GM18907 (cell line): ENCODE results near the gene ARHGAP15.

Source experiments
- ATAC-seq: cut with Tn5 transposase; IDR thresholded peaks from one replicate; pipeline ENCODE4 v1.9.1; 2021; ENCODE audit warnings: mild to moderate bottlenecking, moderate library complexity; ENCODE audit not compliant: unreplicated experiment

The ARHGAP15 gene

DNA sequence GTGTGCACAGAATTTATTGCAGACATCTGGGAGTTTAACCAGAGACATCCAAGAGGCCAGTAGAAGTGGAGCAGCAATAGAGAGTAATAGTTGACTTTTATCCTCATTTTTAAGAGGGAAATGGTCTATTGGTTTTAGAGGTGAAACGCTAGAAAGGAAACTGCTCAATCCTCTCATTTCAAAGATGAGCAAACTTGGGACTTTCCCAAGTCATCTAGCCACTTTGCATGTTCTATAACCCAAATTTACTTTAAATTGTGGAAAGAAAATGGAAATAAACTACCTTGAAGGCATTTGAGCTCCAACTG lies 601.7 kb downstream of the ARHGAP15 start:
- peak; percentile 63 for ATAC-seq

DNA sequence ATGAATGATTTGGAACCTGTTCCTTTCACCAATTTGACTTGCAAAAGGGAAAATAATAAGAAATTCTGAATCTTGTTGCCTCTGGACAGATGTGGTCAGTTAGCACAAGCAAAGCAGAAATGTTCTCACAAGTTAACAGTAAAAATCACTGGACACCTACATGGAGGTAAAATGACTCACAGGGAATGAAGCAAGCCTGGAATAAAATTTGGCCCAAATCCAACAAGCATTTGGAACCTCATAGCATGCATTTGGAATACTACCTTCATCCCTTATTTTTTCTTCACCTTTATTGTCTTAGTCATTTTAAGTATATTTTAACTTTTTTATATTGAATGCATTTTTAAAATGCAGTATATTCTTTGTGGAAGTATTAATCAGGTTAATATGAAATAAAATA lies 602.9 kb downstream of the ARHGAP15 start:
- no peak for ATAC-seq

DNA sequence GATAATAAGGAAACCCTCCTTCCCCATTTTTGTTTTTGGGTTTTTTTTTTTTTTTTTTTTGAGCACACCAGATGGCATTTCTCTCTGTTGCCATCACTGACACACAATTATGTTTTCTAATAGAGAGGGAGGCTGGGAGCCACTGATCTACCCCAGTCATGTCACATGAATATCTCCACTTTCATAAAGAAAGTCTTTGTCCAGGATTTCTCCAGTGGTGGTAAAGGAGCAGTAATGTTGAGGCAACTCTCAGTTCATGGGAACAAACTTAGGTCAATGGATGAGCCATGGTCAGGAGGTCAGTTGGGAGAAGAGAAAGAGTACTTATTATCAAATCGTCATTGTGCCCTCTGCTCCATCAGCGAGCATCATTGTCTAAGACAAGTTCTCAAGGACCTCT lies 603.7 kb downstream of the ARHGAP15 start:
- no peak for ATAC-seq

DNA sequence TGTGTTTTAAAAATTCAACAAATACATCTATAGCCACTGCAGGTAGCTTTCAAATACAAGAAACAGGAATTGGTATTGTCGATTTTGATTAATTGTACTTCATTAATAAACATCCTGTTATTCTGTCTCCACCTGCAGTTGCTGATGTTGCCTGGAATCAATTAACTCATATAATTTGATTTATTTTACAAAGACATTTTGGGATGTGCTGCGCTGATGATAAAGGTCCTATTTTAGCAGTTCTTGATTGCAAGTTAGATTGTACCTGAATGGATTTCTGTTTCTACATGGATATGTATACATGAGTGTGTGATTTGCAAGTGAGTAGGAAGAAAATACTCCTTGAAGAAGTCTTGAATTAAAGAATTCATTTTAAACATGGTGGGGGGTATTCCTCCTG lies 605.3 kb downstream of the ARHGAP15 start:
- ATAC-seq = no peak

DNA sequence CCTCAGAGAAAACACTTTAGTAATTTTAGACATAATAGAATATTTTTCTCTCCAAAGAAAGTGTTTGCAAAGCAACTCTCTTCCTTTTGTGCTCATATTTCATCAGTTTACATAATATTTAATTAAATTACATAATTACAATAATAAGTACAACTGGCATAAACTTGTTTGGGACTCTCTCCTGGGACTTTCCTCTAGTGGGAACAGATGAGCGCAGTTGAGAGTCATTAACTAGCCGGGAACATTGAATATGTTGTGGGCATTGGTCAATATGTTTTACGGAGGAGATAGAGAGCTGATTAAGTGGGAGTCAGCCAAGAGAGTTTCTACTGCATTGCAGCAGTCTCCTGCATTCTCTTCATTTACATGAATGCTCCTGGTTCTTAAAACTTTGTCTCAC lies 607.7 kb downstream of the ARHGAP15 start:
- ATAC-seq = no peak

DNA sequence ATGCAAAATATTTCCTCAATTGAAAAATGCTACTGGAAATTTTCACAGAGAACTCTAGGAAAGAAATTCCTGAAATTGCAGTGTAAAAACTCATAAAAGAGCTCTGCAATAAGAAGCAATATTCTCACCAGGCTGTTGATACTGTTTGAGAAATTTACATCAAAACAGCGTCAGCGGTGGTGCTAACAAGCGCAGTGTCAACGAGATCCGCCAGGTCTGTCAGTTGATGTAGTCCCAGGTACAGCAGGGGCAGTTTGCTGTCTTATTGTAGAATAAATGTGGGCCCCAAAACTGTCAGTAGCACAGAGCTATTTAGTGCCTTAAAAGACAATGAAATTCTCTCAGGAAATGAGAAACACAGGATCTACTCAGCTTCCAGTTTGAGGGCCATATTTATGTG lies 611.2 kb downstream of the ARHGAP15 start:
- ATAC-seq = no peak

DNA sequence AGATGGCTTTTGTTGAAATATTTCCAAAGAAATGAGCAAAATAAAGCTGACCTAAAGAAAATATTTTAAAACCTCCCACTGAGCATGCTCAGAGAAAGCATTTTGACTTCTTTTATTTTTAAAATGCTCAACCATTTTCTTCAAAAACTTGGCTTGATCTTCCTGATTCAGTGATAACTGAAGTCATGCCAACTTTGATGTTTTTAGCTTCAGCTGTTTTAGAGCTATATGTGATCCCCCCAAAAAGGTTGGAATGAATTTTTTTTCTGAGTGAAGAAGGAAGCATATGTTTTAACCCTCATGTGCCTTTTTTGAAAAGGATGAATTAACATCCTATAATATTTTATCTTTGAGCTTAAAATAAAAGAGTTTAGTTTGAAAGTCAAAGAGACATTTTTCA lies 612.0 kb downstream of the ARHGAP15 start:
- ATAC-seq = no peak

DNA sequence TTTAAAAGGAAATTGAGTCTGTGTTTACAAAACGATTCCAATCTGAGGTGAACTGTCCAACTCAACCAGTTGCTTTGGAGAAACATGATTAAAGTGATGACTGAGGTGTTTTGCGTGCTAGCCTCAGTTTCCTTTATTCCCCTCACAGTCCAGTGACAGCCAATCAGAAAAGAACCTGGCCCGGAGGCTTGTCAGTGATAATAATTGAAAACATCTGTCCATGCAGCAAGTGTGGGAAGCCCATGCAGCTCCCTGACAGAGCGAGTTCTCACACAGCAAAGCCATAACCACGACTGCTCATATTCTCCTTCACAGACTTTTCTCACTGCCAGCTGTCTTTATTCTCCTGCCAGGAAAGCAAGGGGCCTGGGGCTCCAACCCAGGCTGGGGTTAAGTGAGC lies 613.4 kb downstream of the ARHGAP15 start:
- ATAC-seq = no peak

DNA sequence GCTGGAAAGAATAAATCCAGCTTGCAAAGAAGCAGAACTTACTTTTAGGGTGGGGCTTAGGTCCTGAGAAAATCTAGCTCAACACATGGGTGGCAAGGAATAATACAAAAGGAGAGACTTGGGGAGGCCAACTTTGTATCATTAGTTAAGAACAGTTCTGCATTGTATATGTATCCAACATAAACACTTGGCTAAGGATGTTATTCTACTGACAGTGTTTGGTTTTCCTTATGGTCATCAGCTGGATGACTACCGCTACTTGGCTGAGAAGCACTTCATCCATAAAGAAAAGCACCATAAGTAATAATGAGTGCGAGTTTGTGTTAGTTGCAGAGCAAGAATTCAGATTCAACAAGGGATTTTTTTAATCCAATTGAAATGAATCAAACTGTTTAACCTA lies 614.9 kb downstream of the ARHGAP15 start:
- no peak for ATAC-seq

DNA sequence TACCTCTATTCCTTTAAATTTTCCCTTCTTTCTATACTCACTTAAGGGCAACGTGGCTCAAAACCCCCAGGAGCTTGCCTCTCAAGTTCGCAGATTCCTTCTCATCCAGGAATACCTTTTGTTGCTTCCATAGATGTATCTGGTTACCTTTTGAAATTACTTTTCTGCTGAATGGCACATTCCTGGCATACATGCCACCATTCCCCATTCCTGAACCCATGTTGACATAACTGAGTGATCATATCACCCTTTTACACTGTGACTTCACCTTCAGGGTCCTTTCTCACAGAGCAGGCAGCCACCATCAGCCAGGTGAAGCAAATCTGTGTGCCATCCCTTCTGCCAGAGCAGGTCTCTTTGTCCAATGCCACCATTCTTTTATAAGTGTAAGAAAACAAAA lies 615.8 kb downstream of the ARHGAP15 start:
- no peak for ATAC-seq

DNA sequence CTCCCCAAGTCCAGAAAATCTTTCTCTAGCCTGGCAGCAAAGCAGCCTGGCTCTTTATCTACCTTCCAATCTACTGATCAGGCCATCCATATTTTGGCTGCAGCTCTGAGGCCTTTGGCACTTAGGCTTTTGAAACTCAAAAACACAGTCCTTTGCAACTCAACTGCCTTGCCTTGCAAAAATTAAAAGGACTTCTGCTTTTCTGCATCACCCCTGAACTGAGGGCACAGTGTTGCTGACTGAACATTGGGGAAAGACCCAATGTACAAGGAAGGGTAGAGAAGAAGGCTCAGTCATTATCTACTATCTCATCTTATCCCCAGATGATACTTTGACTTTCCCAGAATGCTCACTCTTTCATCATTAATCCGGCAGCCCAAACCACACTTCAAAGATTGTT lies 625.5 kb downstream of the ARHGAP15 start:
- ATAC-seq = no peak

DNA sequence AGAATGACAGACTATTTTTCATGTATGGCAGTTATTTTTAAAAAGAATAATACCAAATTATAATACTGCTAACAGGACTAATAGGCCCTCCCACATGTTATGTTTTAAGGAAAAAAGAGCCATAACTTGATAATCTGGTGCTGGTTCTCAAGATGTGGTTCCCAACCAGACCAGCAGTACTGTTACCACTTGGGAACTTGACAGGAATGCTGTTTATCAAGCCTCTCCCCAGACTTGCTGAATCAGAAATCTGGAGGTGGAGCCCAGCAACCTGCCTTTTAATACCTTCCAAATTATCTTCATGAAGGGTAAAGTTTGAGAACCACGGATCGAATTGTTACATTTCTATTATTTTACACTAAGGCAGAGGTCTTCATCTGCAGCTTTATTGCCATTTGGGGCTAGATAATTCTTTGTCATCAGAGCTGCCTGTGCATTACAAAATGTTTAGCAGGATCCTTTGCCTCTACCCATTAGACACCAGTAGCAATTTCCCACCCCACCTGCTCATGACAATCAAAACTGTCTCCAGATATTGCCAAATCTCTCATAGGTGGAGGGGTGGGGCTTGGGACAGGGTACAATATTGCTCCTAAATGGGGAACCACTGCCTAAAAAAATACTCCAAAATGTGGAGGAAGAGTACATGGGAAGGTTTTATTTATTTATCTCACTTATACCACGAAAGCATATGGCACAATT lies 629.6 kb downstream of the ARHGAP15 start:
- ATAC-seq = no peak

DNA sequence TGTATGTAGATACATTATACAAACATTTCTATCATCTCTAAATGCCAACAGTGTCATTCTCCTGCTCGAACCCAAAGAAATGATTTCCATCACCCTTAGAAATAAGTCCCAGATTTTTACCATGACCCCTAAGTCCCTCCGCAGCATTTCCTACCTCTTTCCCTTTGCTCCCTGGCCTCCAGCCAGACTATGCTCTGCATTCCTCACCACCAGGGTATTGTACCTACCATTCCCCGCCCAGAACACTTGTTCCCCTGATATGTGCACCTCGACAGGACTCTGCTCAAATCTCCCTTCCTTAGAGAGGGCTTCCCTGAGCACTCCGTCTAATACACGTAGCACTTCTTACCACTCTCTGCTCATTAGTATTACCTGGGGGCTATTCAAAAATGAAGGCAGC lies 630.2 kb downstream of the ARHGAP15 start:
- no peak for ATAC-seq

DNA sequence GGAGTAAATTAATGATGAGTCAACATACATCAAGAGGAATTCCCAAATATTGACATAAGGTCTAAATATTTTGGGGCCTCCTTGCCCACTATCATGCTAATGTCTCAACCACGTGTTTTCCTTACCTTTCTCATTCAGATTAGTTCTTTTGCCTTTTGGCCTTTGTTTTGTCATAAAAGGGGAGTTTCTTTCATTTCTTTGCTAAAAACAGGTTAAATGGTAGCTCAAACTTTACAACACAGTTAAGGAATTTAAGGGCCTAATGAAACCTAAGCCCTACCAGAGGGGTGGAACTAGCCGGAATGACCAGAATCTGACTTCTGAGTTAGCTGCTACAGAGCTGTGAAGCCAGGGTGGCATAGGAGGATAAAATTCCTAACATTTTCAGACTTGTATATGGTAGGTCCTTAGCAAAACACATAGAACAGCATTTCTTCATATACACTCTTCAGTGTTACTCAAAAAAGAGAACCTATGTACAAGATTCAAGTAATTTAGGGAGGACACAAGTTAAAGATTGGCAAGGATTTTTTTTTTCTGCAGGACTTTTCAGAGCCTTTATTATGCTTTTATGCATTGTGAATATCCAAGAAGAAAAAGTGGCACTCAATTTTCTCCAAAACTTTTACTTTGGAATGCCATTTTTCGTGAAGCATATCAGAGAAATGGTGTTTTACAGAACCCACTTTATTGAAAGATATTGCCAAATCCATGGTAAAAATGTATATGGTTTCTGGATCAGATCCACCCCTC lies 633.1 kb downstream of the ARHGAP15 start:
- ATAC-seq = no peak

DNA sequence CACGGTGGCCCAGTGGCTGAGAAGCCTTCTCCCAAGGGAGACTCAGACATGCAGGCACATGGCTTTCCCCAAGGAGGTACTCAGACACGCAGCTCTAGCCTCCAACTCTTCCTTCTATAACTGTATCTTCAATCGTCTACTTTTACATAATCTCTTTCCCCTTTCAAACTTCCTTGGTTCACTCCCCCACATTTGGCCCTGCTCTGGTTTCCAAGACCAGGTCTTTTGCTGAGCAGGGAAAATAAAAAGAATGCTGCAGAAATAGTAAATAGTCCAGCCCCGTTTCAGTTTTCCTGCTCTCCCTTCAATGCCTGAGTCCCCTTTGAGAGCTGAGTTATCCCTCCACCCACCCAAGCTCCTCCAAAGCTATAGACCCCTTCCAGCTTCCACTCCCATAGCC lies 635.0 kb downstream of the ARHGAP15 start:
- ATAC-seq = no peak

DNA sequence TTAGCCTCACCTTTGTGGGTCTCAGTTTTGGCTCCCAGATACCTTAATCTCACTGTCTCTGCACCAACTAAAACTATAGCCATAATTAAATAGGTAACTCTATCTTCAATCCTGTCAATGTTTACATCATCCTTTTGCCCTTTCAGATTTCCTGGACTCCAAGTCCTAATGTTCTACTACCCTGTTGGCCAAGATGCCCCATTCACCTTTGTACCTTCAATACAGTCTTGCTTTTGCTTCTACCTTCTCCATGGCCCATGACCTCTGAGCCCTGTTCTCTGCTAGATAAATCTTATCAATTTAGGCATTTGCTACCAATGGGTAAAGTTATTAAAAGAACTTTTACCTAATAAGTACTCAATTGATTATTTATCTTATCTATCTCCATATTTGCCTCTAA lies 635.5 kb downstream of the ARHGAP15 start:
- no peak for ATAC-seq

DNA sequence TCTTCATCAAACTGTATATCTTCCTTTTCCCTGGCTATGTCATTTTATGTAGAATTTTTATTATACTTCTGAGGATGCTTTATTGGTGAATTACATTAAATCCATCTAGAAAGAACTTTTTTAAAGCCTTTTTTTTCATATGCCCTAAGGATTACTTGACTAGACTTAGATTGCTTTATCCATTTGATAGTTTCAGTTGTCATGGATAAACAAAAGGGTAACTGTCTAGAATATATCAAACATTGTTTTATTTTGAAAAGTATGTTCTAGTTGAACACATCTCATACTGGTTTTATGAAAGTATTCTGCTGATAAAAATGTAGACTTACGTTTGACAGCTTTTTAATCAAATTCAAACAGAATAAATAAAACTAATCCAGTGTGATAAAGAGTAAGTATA lies 639.8 kb downstream of the ARHGAP15 start:
- ATAC-seq = no peak

DNA sequence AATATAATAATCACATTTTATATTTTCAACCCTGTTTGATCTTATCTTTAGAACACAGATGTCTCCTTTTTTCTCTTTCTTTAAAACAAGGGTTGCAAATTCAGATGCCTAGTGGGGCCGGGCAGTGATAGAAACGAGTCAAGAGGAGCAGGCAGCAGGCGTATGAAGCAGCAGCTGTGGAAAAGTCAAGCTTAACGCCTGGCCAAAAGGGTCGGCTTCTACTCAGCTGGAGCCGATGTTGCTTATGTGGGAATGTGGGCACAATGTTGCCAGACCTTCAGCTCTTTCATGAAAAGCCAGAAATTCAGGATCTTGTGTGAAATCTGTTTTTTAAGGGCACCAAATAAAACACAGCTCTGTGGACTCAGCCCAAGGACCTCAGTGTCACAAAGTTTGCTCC lies 642.7 kb downstream of the ARHGAP15 start:
- ATAC-seq = no peak

DNA sequence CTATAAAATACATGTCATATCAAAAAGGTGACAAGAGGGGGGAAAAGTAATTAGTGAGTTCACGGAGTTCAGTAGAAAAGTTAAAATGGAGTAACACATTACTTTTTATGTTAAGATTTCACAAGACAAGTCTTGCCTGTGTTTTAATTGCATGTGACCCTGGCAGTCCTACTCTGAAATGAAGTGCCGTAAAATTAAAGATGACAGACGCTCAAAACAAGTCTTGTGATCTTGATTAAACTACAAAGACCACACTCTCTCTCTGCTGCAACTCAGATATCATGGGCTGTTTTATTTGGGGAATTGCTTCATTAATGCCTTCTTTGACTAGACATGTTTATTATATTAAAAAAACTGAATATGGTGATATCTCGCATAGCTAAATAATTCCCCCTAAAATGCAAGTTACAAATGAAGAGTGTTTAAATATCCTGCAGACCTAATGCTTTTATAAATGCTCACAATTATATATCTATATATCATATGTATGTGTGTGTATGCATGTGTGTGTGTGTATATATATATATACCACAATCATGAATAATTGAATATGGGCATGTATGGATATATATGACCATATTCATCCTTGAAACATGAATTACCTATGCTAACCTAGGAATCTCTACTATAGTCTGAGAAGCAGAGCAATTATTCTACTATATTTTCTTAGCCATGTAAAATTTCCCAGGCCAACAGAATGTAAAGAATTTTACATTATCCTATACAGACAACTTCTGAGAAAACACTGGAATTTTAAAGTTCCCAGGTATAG lies 647.5 kb downstream of the ARHGAP15 start:
- no peak for ATAC-seq

DNA sequence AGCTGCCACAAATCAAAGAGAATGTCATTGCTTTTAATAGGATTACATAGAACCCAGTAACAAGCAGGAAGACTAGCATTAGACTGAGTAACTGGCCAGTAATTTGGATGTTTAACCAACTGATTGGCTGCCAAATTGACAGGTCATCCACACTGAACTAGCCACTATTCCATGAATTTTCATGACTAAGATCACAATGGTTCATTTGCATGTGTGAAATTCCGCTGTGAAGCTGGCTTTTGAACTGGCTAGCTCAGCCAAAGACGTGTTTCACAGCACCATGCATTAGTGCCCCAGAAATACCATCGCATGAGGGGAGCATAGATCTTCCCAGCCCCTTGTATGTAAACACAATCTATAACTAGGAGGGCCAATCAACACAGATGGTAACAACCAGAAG lies 649.8 kb downstream of the ARHGAP15 start:
- no peak for ATAC-seq

DNA sequence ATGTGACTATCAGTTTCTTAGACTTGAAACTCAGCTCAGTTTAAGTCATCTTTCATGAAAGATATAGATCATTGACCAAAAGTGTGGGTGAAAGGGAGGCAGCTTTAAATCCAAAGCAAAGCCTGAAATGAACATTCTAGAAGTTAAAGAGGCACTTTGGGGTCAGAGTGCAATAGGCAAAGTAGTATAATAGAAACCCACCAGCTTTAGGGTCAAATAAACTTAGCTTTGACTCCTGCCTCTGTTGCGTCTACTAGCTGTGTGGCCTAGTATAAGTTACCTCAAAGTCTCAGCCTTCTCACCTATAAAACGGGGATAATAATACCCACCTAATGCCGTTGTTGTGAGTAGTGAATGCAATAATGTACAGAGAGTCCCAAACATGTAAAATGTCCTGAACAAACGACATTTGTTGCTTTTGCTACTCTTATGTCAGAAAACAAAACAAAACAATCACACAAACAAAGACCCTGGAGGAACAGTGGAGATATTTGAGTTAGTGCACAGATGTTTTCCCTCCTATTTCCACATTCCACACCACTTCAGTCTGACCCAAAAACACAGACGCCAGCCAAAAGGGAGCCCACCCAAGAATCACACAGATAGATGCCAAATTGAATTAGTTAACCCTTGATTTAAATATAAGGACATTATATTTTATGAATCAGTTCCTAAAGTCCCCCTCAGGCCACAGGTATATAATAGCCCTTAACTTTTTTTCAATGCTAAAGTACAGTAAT lies 657.0 kb downstream of the ARHGAP15 start:
- ATAC-seq = no peak
